Gastrocnemius medialis (tissue), 4 donors: ENCODE data around the gene RAB4A. TPM values are rescaled to one million over a fixed set of nuclear protein-coding genes. Genes with fewer than 3 reads are reported as not detected.

Experiments used
- ATAC-seq, 2 donors: fragments of 150-250 bp; one replicate each; pipeline ENCODE4 v1.9.1; 2016
- DNase-seq, 2 donors: peaks; one replicate each; pipeline ENCODE4 v3.0.0-alpha.2; 2019
- H3K27ac ChIP-seq, 4 donors: fragments of 200-600 bp; sonication (generic); 1 replicate in 1 of 4; 2 replicates in 3 of 4; pipeline ENCODE4 v1.5.1; 2016 to 2018; ENCODE audit warnings: mild to moderate bottlenecking in 2 of 4, moderate library complexity in 1 of 4
- H3K27me3 ChIP-seq, 3 donors: fragments of 200-600 bp; sonication (generic) in 2 of 3; 1 replicate in 1 of 3; 2 replicates in 2 of 3; pipeline versions ENCODE4 v1.5.1 to v1.6.0; 2016 to 2019; ENCODE audit warnings: mild to moderate bottlenecking in 1 of 3, moderate library complexity in 1 of 3
- H3K36me3 ChIP-seq, 2 donors: fragments of 200-600 bp; sonication (generic) in 1 of 2; one replicate each; pipeline ENCODE4 v1.5.1; 2017 to 2018
- H3K4me1 ChIP-seq, 2 donors: fragments of 200-600 bp; sonication (generic) in 1 of 2; one replicate each; pipeline ENCODE4 v1.5.1; 2016 to 2017; ENCODE audit warnings: mild to moderate bottlenecking in 2 of 2
- H3K4me3 ChIP-seq, 4 donors: fragments of 200-600 bp; sonication (generic) in 3 of 4; 1 replicate in 1 of 4; 2 replicates in 3 of 4; pipeline ENCODE4 v1.5.1; 2016 to 2019; ENCODE audit warnings: mild to moderate bottlenecking in 2 of 4
- H3K9me3 ChIP-seq, 3 donors: fragments of 200-600 bp; sonication (generic) in 2 of 3; 1 replicate in 1 of 3; 2 replicates in 2 of 3; pipeline ENCODE4 v1.5.1; 2016 to 2019
- CTCF ChIP-seq, 5 experiments: fragments of 450-650 bp in 3 of 5; fragments of 200-600 bp in 2 of 5; sonication (generic) in 2 of 5; IDR thresholded peaks in 4 of 5; conservative IDR thresholded peaks in 1 of 5; 1 replicate in 4 of 5; 2 replicates in 1 of 5; pipeline ENCODE4 v1.5.1; 2016 to 2019; ENCODE audit warnings: antibody characterized with exemption in 5 of 5, mild to moderate bottlenecking in 3 of 5, moderate library complexity in 3 of 5
- POLR2A ChIP-seq, 2 donors: fragments of 450-650 bp; IDR thresholded peaks; one replicate each; pipeline ENCODE4 v1.6.1; 2017; ENCODE audit warnings: antibody characterized with exemption in 2 of 2, mild to moderate bottlenecking in 2 of 2, moderate library complexity in 2 of 2
- in situ Hi-C, 4 donors: fragments of 200-750 bp; cut with MboI; loops; one replicate each; pipeline versions ENCODE4 v1.15.0 to v1.8.0; 2017; ENCODE audit warnings: low sequenced_read_pairs in 4 of 4
- intact Hi-C: fragments of 100-400 bp; cut with DNase I; formaldehyde crosslinking; loops from one replicate; pipeline ENCODE4 v1.15.1; 2023; ENCODE audit warnings: low total_unique reads
- total RNA-seq, 4 donors: library from RNA; depleted of rRNA; stranded (reverse); fragments of >200 nt; gene quantifications; one replicate each; pipeline versions ENCODE4 v1.1.0 to v1.2.3, GENCODE V29; 2016

Gene RAB4A
- total RNA-seq, 4 donors from 2014 or later: 21.1 to 48.1 (median 29.2) TPM

DNA sequence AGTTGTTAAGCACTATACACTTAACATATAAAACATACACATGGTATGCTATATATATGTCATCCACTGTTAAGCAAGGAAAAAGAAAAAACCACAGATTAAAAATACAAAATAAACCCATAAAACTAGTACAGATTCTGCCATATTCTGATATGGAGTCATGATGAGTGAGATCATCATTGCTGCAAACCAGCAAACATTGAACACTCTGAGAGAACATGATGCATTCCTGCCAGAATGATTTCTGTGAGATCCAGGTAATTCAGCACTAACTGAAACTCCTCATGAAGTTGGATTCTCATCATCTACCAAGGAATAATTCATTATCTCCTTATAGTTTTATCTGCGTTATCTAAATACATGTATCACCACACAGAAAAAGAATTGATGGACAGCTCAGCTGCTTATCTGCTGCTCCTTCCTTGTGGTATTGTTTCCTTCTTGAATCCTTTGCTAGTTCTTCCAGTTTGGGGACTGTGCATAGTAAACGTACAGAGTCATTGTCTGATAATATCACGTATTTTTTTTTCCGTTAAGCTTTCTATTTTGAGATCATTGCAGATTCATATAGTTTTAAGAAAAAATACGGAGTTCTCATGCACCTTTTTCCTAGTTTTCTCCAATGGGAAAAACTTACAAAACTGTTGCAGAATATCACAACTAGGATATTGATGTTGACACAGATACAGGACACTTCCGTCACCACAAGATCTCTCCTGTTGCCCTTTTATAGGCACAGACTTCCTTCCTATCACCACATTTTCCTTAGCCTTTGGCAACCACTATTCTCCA, 9.3 kb downstream of the RAB4A start:
- no peak for TF ChIP-seq POLR2A (IDR thresholded peaks at IDR 0.05)
- intact Hi-C loops: no loop called here
- no peaks in the 10 kb centered on the region for H3K9me3 ChIP-seq
- DNase-seq: no peak
- H3K4me1 ChIP-seq: peaks cover 16 to 20% of the 10 kb centered on the region in 2 donors
- no peaks in the 10 kb centered on the region for H3K36me3 ChIP-seq
- H3K27me3 ChIP-seq: no peaks in the 10 kb centered on the region
- H3K27ac ChIP-seq: no peak overlapping the region
- H3K4me3 ChIP-seq: no peak overlapping the region
- ATAC-seq: no peak
- in situ Hi-C loops: no loop called here

DNA sequence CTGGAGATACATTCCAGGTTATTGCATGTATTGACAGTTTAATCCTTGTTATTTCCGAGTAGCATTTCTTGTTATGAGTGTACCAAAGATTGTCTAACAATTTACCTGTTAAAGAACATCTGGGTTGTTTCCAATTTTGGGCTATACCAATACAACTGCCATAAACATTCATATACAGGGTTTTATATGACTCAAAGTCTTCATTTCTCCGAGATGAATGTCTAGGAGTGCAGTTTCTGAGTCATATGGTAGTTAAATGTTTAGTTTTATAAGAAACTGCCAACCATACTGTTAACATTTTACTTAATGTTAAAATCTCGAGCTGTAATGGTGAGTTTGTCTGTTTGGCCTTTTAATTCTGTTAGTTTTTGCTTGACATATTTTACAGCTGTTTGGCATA, 10.0 kb downstream of the RAB4A start:
- no peak for ATAC-seq
- Histone ChIP-seq H3K27ac (no peak overlapping the region), H3K36me3 (no peaks in the 10 kb centered on the region), H3K9me3 (no peaks in the 10 kb centered on the region), H3K27me3 (no peaks in the 10 kb centered on the region), H3K4me1 (peaks cover 16 to 20% of the 10 kb centered on the region in 2 donors), H3K4me3 (no peak overlapping the region)
- DNase-seq: no peak
- intact Hi-C loops (no loop called here), in situ Hi-C loops (no loop called here)
- no peak for TF ChIP-seq CTCF (IDR thresholded peaks at IDR 0.05 in 4 of 5, conservative IDR thresholded peaks at IDR 0.05 in 1 of 5)
- no peak for TF ChIP-seq POLR2A (IDR thresholded peaks at IDR 0.05)

DNA sequence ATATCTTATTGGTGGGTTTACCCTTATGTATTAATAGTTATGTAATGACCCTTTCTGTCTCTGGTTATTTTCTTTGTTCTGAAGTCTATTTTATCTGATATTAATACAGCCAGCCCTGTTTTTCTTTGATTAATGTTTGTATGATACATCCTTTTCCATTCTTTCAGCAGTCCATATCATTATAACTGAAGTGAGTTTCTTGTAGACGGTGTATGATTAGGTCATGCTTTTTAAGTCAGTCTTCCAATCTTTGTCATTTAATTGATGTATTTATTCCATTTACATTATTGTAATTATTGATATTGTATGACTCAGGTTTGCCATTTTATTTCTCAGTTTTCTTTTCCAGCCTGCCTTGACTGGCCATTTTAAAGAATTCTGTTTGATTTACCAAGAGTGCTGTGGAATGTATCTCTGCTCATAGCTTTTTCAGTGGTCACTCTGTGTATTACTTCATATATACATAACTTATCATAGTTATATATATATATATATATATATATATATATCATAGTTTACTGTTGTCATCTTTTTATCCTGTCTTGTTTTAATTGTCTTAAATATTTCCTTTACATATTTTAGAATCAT, 10.5 kb downstream of the RAB4A start:
- in situ Hi-C loops: no loop called here
- Histone ChIP-seq H3K27me3 (no peaks in the 10 kb centered on the region), H3K27ac (no peak overlapping the region), H3K36me3 (no peaks in the 10 kb centered on the region), H3K4me1 (peaks cover 16 to 20% of the 10 kb centered on the region in 2 donors), H3K9me3 (no peaks in the 10 kb centered on the region), H3K4me3 (no peak overlapping the region)
- no peak for ATAC-seq
- TF ChIP-seq CTCF (IDR thresholded peaks at IDR 0.05 in 4 of 5, conservative IDR thresholded peaks at IDR 0.05 in 1 of 5) (no peak), POLR2A (IDR thresholded peaks at IDR 0.05) (no peak)
- no peak for DNase-seq
- intact Hi-C loops: no loop called here

DNA sequence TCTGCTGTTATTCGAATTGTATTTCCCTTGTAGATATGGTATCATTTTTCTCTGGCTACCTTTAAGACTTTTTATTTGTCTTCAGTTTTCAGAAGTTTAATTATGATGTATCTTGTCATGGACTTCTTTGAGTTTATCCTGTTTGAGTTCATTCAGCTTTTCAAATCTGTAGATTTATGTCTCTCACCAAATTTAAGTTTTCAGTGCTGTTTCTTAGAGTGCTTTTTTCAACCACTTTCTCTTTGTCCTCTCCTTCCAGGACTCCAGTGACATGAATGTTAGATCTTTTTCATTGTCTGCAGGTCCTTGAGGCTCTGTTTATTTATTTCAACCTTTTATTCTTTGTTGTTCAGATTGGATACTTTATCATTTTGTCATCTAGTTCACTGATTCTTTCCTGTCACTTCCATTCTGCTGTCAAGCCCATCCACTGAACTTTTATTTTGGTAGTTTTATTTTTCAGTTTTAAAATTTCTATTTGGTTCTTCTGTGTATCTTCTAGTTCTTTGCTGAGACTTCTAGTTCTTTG, 11.4 kb downstream of the RAB4A start:
- no peak for TF ChIP-seq CTCF (IDR thresholded peaks at IDR 0.05 in 4 of 5, conservative IDR thresholded peaks at IDR 0.05 in 1 of 5)
- TF ChIP-seq POLR2A (IDR thresholded peaks at IDR 0.05): no peak
- Histone ChIP-seq H3K4me1 (peaks cover 16 to 28% of the 10 kb centered on the region in 2 donors), H3K27me3 (no peaks in the 10 kb centered on the region), H3K9me3 (no peaks in the 10 kb centered on the region), H3K27ac (no peak overlapping the region), H3K4me3 (no peak overlapping the region), H3K36me3 (no peaks in the 10 kb centered on the region)
- in situ Hi-C loops (no loop called here), intact Hi-C loops (no loop called here)
- no peak for DNase-seq
- no peak for ATAC-seq

- no peak overlapping the region for H3K4me3 ChIP-seq
- no peaks in the 10 kb centered on the region for H3K36me3 ChIP-seq
- peak; percentile 74 to 82 for ATAC-seq
- intact Hi-C loops: no loop called here
- in situ Hi-C loops: no loop called here
- no peaks in the 10 kb centered on the region for H3K9me3 ChIP-seq
- peaks cover 16 to 30% of the 10 kb centered on the region in 2 donors for H3K4me1 ChIP-seq
- TF ChIP-seq POLR2A (IDR thresholded peaks at IDR 0.05): no peak
- TF ChIP-seq CTCF (IDR thresholded peaks at IDR 0.05 in 4 of 5, conservative IDR thresholded peaks at IDR 0.05 in 1 of 5): no peak
- peak overlapping the region in 1 of 4 donors; percentile 14 for H3K27ac ChIP-seq
- no peaks in the 10 kb centered on the region for H3K27me3 ChIP-seq
- peak in 1 of 2 donors; percentile 44 for DNase-seq
Observed at GRCh38 chr1:229283183-229283611, 12.3 kb downstream of the RAB4A start.
